Inflammatory macrophage (primary cell): Measurements from ENCODE around the gene LRIG3.
"Not testable (repeated sequence)": the region's sequence is repeated elsewhere in the genome, so short reads cannot be mapped to it uniquely, and the experiment has no call there.

ENCODE experiments used
- DNase-seq, 2 donors: peaks; one replicate each; pipeline ENCODE4 v3.0.0-alpha.2; 2020 to 2022

LRIG3 gene

GRCh38 chr12:58905422-58905821, 14.9 kb downstream of the LRIG3 start:
- no peak for DNase-seq

- not testable (repeated sequence) for DNase-seq
These were observed 17.6 kb downstream of the LRIG3 start for GRCh38 chr12:58902726-58903125.

GRCh38 chr12:58901664-58902063, 18.6 kb downstream of the LRIG3 start:
- DNase-seq = no peak

- DNase-seq = no peak
These were observed 22.3 kb downstream of the LRIG3 start for GRCh38 chr12:58897969-58898368.

GRCh38 chr12:58896278-58896677, 24.0 kb downstream of the LRIG3 start:
- no peak for DNase-seq

- no peak for DNase-seq
These were observed 25.3 kb downstream of the LRIG3 start for GRCh38 chr12:58895053-58895452.

GRCh38 chr12:58894040-58894439, 26.3 kb downstream of the LRIG3 start:
- DNase-seq = no peak

GRCh38 chr12:58893495-58893894, 26.8 kb downstream of the LRIG3 start:
- DNase-seq = no peak

GRCh38 chr12:58889557-58889956, 30.7 kb downstream of the LRIG3 start:
- no peak for DNase-seq

- no peak for DNase-seq
These were observed 32.0 kb downstream of the LRIG3 start for GRCh38 chr12:58888131-58888783.

- DNase-seq = no peak
These were observed 33.2 kb downstream of the LRIG3 start for GRCh38 chr12:58887068-58887467.

- DNase-seq = no peak
These were observed 33.8 kb downstream of the LRIG3 start for GRCh38 chr12:58886474-58886873.

- DNase-seq = no peak
These were observed 35.4 kb downstream of the LRIG3 start for GRCh38 chr12:58884916-58885315.

GRCh38 chr12:58883576-58884334, 36.5 kb downstream of the LRIG3 start:
- no peak for DNase-seq

GRCh38 chr12:58882826-58883225, 37.5 kb downstream of the LRIG3 start:
- no peak for DNase-seq

GRCh38 chr12:58881816-58882215, 38.5 kb downstream of the LRIG3 start:
- DNase-seq = no peak

- no peak for DNase-seq
These were observed 39.7 kb downstream of the LRIG3 start for GRCh38 chr12:58880639-58881038.

- no peak for DNase-seq
These were observed 43.0 kb downstream of the LRIG3 start for GRCh38 chr12:58877243-58877743.

GRCh38 chr12:58873496-58873895, 46.8 kb downstream of the LRIG3 start:
- no peak for DNase-seq

- no peak for DNase-seq
These were observed 48.7 kb downstream of the LRIG3 start for GRCh38 chr12:58871556-58871955.

- DNase-seq = no peak
These were observed 49.7 kb downstream of the LRIG3 start for GRCh38 chr12:58870595-58870994.

GRCh38 chr12:58860788-58861240, 59.5 kb downstream of the LRIG3 start:
- no peak for DNase-seq

- DNase-seq = no peak
These were observed 60.1 kb downstream of the LRIG3 start for GRCh38 chr12:58860056-58860787.
